Prostate gland (tissue), 2 donors: ENCODE data around the gene TUBB4B. TPM values are rescaled to one million over a fixed set of nuclear protein-coding genes. Genes with fewer than 3 reads are reported as not detected.

Source experiments
- DNase-seq: peaks from one replicate; pipeline ENCODE4 v3.0.0-alpha.2; 2019; ENCODE audit warnings: low spot score
- H3K27ac ChIP-seq, 2 donors: fragments of 200-600 bp; sonication (generic); 2 replicates each; pipeline ENCODE4 v1.5.1; 2017 to 2019
- H3K27me3 ChIP-seq: fragments of 200-600 bp; sonication (generic); replicated peaks from 2 replicates; pipeline ENCODE4 v1.5.1; 2019; ENCODE audit not compliant: insufficient read depth
- H3K36me3 ChIP-seq, 2 donors: fragments of 200-600 bp; sonication (generic); 1 replicate in 1 of 2; 2 replicates in 1 of 2; pipeline versions ENCODE4 v1.5.1 to v1.8.1; 2017 to 2019
- H3K4me1 ChIP-seq: fragments of 200-600 bp; sonication (generic); replicated peaks from 2 replicates; pipeline ENCODE4 v1.5.1; 2019
- H3K4me3 ChIP-seq, 2 donors: fragments of 200-600 bp; sonication (generic); 2 replicates each; pipeline ENCODE4 v1.5.1; 2017 to 2019
- H3K9me3 ChIP-seq: fragments of 200-600 bp; sonication (generic); 2 replicates; pipeline ENCODE4 v1.5.1; 2017
- POLR2A ChIP-seq: fragments of 450-650 bp; IDR thresholded peaks from one replicate; pipeline ENCODE4 v1.6.1; 2016; ENCODE audit warnings: antibody characterized with exemption, mild to moderate bottlenecking
- POLR2AphosphoS5 ChIP-seq: sonication (generic); formaldehyde crosslinking; IDR thresholded peaks from one replicate; pipeline ENCODE4 v1.6.1; 2017; ENCODE audit warnings: antibody characterized with exemption
- WGBS: methylation state at CpG from one replicate; pipeline ENCODE4 v1.1.5; 2018; 5-methylcytosine and 5-hydroxymethylcytosine counted together
- intact Hi-C: fragments of 100-400 bp; cut with DNase I; formaldehyde crosslinking; loops from one replicate; pipeline ENCODE4 v1.14.2; 2022
- total RNA-seq, 2 donors: library from RNA; depleted of rRNA; stranded (reverse); fragments of >200 nt; gene quantifications; one replicate each; pipeline ENCODE4 v1.1.0, GENCODE V29; 2016
- TF ChIP-seq, protein P1 (sequence below), 4 experiments: fragments of 200-600 bp in 2 of 4; fragments of 450-650 bp in 2 of 4; sonication (generic) in 2 of 4; IDR thresholded peaks; 1 replicate in 3 of 4; 2 replicates in 1 of 4; pipeline ENCODE4 v1.5.1; 2016 to 2019; ENCODE audit warnings: antibody characterized with exemption in 4 of 4, mild to moderate bottlenecking in 2 of 4, moderate library complexity in 2 of 4

Gene TUBB4B
- total RNA-seq, 2 donors from 2014 or later, result 279 to 484 TPM

DNA sequence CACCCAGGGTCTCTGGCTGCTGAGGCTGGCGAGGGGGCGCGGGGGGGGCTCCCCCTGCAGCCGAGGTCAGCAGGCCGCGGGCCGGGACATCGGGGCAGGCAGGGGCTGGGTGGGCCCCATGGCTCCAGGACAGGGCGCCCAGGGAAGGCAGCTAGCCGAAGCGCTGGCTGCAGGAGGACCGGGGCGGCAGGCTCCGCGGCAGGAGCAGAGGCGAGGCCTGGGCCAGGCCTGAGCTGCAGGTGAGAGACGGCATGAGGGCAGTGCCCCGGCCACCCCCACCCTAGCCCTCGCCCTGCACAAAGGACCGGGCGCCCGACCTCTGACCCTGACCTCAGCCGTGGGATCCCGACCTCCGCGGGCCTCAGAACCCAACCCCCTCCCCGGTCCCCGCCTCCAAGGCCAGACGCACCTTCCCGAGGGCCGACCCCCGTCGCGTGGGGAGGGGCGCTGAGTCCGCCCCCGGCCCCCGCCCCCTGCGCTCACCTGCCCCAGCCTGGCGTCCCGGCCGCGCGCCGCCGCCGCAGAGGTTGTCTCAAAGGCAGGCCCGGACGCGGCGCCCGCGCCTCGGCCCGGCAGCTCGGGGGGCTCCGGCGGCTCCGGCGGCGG lies 19.5 kb upstream of the TUBB4B start:
- H3K27me3 ChIP-seq, result no peaks in the 10 kb centered on the region
- H3K4me1 ChIP-seq, result peaks cover 5% of the 10 kb centered on the region
- no peaks in the 10 kb centered on the region for H3K9me3 ChIP-seq
- TF ChIP-seq, protein P1, sequence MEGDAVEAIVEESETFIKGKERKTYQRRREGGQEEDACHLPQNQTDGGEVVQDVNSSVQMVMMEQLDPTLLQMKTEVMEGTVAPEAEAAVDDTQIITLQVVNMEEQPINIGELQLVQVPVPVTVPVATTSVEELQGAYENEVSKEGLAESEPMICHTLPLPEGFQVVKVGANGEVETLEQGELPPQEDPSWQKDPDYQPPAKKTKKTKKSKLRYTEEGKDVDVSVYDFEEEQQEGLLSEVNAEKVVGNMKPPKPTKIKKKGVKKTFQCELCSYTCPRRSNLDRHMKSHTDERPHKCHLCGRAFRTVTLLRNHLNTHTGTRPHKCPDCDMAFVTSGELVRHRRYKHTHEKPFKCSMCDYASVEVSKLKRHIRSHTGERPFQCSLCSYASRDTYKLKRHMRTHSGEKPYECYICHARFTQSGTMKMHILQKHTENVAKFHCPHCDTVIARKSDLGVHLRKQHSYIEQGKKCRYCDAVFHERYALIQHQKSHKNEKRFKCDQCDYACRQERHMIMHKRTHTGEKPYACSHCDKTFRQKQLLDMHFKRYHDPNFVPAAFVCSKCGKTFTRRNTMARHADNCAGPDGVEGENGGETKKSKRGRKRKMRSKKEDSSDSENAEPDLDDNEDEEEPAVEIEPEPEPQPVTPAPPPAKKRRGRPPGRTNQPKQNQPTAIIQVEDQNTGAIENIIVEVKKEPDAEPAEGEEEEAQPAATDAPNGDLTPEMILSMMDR (IDR thresholded peaks at IDR 0.05), result no peak
- TF ChIP-seq POLR2A (no peak), POLR2AphosphoS5 (no peak)
- intact Hi-C loops, result no loop called here
- DNase-seq, result no peak
- WGBS, result 11% methylated on average over 14 of the region's 61 CpGs
- H3K36me3 ChIP-seq, result no peaks in the 10 kb centered on the region
- peak overlapping the region in 1 of 2 donors; percentile 50 for H3K27ac ChIP-seq
- H3K4me3 ChIP-seq, result peak overlapping the region; percentile 37 to 45

DNA sequence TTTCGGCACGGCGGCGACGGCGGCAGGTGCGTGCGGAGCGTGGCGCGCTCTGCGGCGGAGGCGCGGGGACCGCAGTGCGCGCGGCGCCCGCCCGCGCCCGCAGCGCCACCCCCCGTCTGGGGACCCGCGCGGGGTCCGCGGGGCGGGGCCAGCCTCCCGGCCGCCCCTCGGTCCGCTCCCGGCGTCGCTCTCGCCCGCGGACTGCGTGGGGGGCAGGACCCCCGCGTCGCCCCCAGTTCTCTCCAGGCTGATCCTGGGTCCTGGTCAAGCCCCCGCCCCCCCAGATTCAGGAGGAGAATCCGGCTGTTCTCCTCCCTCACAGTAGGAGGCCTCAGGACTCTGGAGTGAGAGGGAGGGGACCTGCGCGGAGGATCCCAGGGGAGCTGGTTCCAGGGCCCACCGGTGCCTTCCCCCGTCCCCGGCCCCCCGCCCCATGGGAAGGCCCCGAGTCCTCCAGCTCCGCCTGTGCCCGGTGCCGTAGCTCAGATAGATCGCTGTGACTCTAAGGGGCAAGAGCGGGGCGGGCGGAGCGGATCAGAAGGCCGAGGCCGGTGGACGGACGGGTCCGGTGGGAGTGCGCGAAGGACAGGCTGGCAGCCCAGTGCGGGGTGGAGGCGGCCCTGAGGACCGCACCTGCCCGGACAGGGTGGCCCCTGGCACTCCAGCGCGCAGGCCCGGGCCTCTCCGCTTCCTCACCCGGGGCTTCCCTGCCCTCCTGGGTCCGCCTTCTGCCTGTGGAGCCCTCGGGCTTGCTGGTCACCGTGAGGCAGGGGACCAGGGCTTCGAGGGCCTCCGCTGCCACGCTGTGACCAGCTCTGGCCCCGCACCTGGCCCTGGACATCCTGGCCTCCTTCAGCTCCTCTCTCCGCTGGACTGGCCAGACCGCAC lies 18.7 kb upstream of the TUBB4B start, which contains the start of gene RNF208:
TSS of gene RNF208 (minus strand) at position 51 of the 888 bp plus-strand sequence. CDS start 1,028 bp downstream, outside the sequence.
- no peaks in the 10 kb centered on the region for H3K27me3 ChIP-seq
- 2% methylated on average over 10 of the region's 88 CpGs for WGBS
- DNase-seq, result no peak
- no peaks in the 10 kb centered on the region for H3K36me3 ChIP-seq
- TF ChIP-seq, protein P1 (IDR thresholded peaks at IDR 0.05), result no peak
- TF ChIP-seq POLR2A (no peak), POLR2AphosphoS5 (no peak)
- peaks cover 5% of the 10 kb centered on the region for H3K4me1 ChIP-seq
- H3K27ac ChIP-seq, result peak within 1 kb of the TSS; percentile 76 to 78
- H3K4me3 ChIP-seq, result peak within 1 kb of the TSS; percentile 45 to 54
- intact Hi-C loops, result no loop called here
- H3K9me3 ChIP-seq, result no peaks in the 10 kb centered on the region

- Histone ChIP-seq H3K27ac (peak overlapping the region; percentile 76 to 78), H3K36me3 (no peaks in the 10 kb centered on the region), H3K27me3 (no peaks in the 10 kb centered on the region), H3K4me1 (peaks cover 4% of the 10 kb centered on the region), H3K9me3 (no peaks in the 10 kb centered on the region), H3K4me3 (peak overlapping the region; percentile 45 to 54)
- DNase-seq, result peak; percentile 96
- 2% methylated on average over 29 of the region's 63 CpGs for WGBS
- intact Hi-C loops, result no loop called here
- TF ChIP-seq, protein P1 (IDR thresholded peaks at IDR 0.05), result peak in 1 of 4 experiments; percentile 11
- TF ChIP-seq POLR2A, result peak; percentile 34
- peak; percentile 98 for TF ChIP-seq POLR2AphosphoS5
Observed at GRCh38 chr9:137223078-137223970, 17.8 kb upstream of the TUBB4B start.

GRCh38 chr9:137224830-137225694 lies 16.0 kb upstream of the TUBB4B start, which contains the start of gene CYSRT1:
CYSRT1 (plus strand) TSS chr9:137225174; CDS start chr9:137225622, 448 bp downstream.
- H3K27ac ChIP-seq, result peak within 1 kb of the TSS; percentile 78 to 79
- H3K27me3 ChIP-seq, result no peaks in the 10 kb centered on the region
- WGBS, result 58% methylated on average over 23 of the region's 23 CpGs
- TF ChIP-seq POLR2AphosphoS5, result no peak
- TF ChIP-seq POLR2A, result no peak
- TF ChIP-seq, protein P1 (IDR thresholded peaks at IDR 0.05), result no peak
- H3K36me3 ChIP-seq, result no peaks in the 10 kb centered on the region
- H3K9me3 ChIP-seq, result no peaks in the 10 kb centered on the region
- peak within 1 kb of the TSS; percentile 45 to 54 for H3K4me3 ChIP-seq
- peaks cover 4% of the 10 kb centered on the region for H3K4me1 ChIP-seq
- intact Hi-C loops, result loop anchor here (5.0 kb wide), 1 partner anchor 108 kb away; no protein-coding TSS in a partner anchor
- no peak for DNase-seq
